Testis (tissue), 2 donors: Measurements from ENCODE around the gene KIAA0232.

Experiments
- CTCF ChIP-seq, 3 experiments: fragments of 450-650 bp in 2 of 3; fragments of 200-600 bp in 1 of 3; sonication (generic) in 1 of 3; IDR thresholded peaks; one replicate each; pipeline ENCODE4 v1.5.1; 2016 to 2019; ENCODE audit warnings: antibody characterized with exemption in 3 of 3, mild to moderate bottlenecking in 2 of 3, moderate library complexity in 1 of 3
- POLR2A ChIP-seq: fragments of 450-650 bp; IDR thresholded peaks from one replicate; pipeline ENCODE4 v1.6.1; 2017; ENCODE audit warnings: antibody characterized with exemption, mild to moderate bottlenecking, moderate library complexity

- TF ChIP-seq CTCF (IDR thresholded peaks at IDR 0.05) (no peak), POLR2A (no peak)
These were observed 106.1 kb downstream of the KIAA0232 start for GRCh38 chr4:6888506-6889071.
